HepG2 (cell line): ENCODE data around the gene TFEB. TPM values are rescaled to one million over a fixed set of nuclear protein-coding genes. Genes with fewer than 3 reads are reported as not detected.

Experiments
- ATF1 ChIP-seq: IDR thresholded peaks from 2 replicates; pipeline ENCODE4 v1.6.1; 2016; ENCODE audit warnings: mild to moderate bottlenecking, control low read depth
- NCOA1 ChIP-seq: sonication (generic); formaldehyde crosslinking; IDR thresholded peaks from 2 replicates; pipeline ENCODE4 v1.9.0; 2021; ENCODE audit warnings: missing genetic modification reagents
- PAXIP1 ChIP-seq: sonication (generic); formaldehyde crosslinking; conservative IDR thresholded peaks from 2 replicates; pipeline ENCODE4 v1.4.0; 2020; ENCODE audit warnings: mild to moderate bottlenecking, missing genetic modification reagents, moderate library complexity
- PBX2 ChIP-seq: IDR thresholded peaks from 2 replicates; pipeline ENCODE4 v1.6.1; 2016; ENCODE audit warnings: control low read depth
- TFAP4 ChIP-seq: sonication (generic); IDR thresholded peaks from 2 replicates; pipeline ENCODE4 v1.6.1; 2016; ENCODE audit warnings: low read depth, borderline replicate concordance
- TFE3 ChIP-seq: IDR thresholded peaks from 2 replicates; pipeline ENCODE4 v1.6.1; 2016
- THAP7 ChIP-seq: sonication (generic); formaldehyde crosslinking; IDR thresholded peaks from 2 replicates; pipeline ENCODE4 v1.8.1; 2023; ENCODE audit warnings: mild to moderate bottlenecking, missing genetic modification reagents
- ZBTB2 ChIP-seq: sonication (generic); formaldehyde crosslinking; IDR thresholded peaks from 2 replicates; pipeline ENCODE4 v1.8.0; 2022; ENCODE audit warnings: low read depth, missing genetic modification reagents
- ZNF512B ChIP-seq: sonication (generic); formaldehyde crosslinking; IDR thresholded peaks from 2 replicates; pipeline ENCODE4 v1.5.1; 2020; ENCODE audit warnings: missing genetic modification reagents, mild to moderate bottlenecking, borderline replicate concordance
- ZNF547 ChIP-seq: sonication (generic); formaldehyde crosslinking; IDR thresholded peaks from 2 replicates; pipeline ENCODE4 v1.5.1; 2020; ENCODE audit warnings: mild to moderate bottlenecking, missing genetic modification reagents
- ZNF574 ChIP-seq: sonication (generic); formaldehyde crosslinking; IDR thresholded peaks from 2 replicates; pipeline ENCODE4 v1.4.0; 2020; ENCODE audit warnings: missing genetic modification reagents
- ZNF629 ChIP-seq: sonication (generic); formaldehyde crosslinking; conservative IDR thresholded peaks from 2 replicates; pipeline ENCODE4 v1.5.0; 2020; ENCODE audit warnings: missing genetic modification reagents
- polyA plus RNA-seq, 8 experiments: library from polyadenylated mRNA; depleted of rRNA in 3 of 8; stranded (reverse) in 7 of 8; unstranded in 1 of 8; fragments of >200 nt; fragmentation: Illumina TruSeq in 4 of 8; extraction: Trizol in 4 of 8; gene quantifications; 2 replicates each; pipeline versions ENCODE4 v1.2.1 to v1.2.3, GENCODE V29; 2011 to 2016; ENCODE audit warnings: low read depth in 4 of 8, missing spikeins in 1 of 8, mixed read lengths in 1 of 8; ENCODE audit not compliant: insufficient read depth in 1 of 8
- total RNA-seq, 5 experiments: library from RNA; depleted of rRNA; stranded (reverse); fragments of >200 nt; fragmentation: Illumina TruSeq; extraction: Trizol; gene quantifications; 2 replicates each; pipeline ENCODE4 v1.2.3, GENCODE V29; 2016; ENCODE audit warnings: low read depth in 1 of 5

Gene TFEB
- total and polyA plus RNA-seq, 2 of the 13 experiments (the other 11 are each of a cell fraction or from before 2014, with no cell fraction given), result 13.3 to 18.7 TPM

- 0 out of 2 replicates have a peak, but pooled peaks have one; percentile 37 for TF ChIP-seq PAXIP1 (CRISPR knock-in tag)
- TF ChIP-seq TFE3 (CRISPR knock-in tag), result 0 out of 2 replicates have a peak, but pooled peaks have one; percentile 14
- no peak for TF ChIP-seq ZNF547 (CRISPR knock-in tag)
- no peak for TF ChIP-seq PBX2
- 0 out of 2 replicates have a peak, but pooled peaks have one; percentile 43 for TF ChIP-seq NCOA1 (CRISPR knock-in tag)
- TF ChIP-seq ZNF574 (CRISPR knock-in tag), result peak; percentile 99
- TF ChIP-seq THAP7, result no peak
- peak; percentile 89 for TF ChIP-seq ZBTB2
- no peak for TF ChIP-seq ZNF512B (CRISPR knock-in tag)
- no peak for TF ChIP-seq ATF1 (CRISPR knock-in tag)
- TF ChIP-seq TFAP4, result peak; percentile 68; the same call in 1 of the 2 replicates
- no peak for TF ChIP-seq ZNF629 (CRISPR knock-in tag)
These were observed at the start of gene TFEB (continued) for GRCh38 chr6:41735427-41736185.
